ENCODE data around the gene MESP2. TPM values are rescaled to one million over a fixed set of nuclear protein-coding genes. Genes with fewer than 3 reads are reported as not detected.

The MESP2 gene
- total RNA-seq, 1 experiment from 2014 or later: not detected

- no peak for DNase-seq (ENCODE audit: low read depth)
These were observed 20.4 kb upstream of the MESP2 start for GRCh38 chr15:89755701-89756100.

GRCh38 chr15:89756897-89757296 is 19.2 kb upstream of the MESP2 start:
- DNase-seq (ENCODE audit: low read depth): no peak

DNA sequence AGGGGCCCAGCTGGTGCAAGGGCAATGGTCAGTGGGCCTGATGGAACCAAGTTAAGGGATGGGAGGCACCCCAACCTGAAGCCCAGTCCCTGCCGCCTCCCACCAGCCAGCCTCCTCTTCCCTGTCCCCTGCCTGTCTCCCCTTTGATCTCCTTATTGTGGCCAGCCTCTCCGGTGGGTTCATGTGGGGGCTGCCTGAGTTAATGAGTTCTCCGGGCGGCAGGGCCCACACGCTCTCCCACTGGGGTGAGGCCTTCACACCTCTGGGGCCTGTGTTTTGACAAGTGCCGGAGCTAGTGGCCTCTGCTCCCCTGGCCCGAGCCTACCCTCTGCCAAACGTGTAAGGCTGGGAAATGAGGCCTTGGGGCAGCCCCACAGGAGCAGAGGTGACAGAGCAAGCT is 17.8 kb upstream of the MESP2 start:
- DNase-seq (ENCODE audit: low read depth): no peak

DNA sequence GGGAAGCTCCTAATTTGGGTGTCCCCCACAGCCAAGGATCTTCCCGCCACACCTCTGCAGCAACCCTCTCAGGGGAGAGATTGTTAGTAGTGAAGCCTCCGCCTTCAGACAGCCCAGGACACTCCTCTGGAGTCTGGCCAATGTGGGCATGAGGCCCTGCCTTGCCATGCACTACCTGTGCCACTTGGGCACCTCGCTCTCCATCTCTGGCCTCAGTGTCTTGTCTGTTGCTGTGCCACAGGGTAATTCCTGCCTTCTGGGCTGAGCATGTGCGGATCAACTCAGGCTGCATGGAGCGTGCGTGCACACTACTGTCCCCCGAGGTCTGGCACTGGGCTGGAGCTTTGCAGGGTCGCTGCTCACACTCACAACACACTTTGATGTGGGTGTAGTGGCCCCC is 17.2 kb upstream of the MESP2 start:
- no peak for DNase-seq (ENCODE audit: low read depth)

DNA sequence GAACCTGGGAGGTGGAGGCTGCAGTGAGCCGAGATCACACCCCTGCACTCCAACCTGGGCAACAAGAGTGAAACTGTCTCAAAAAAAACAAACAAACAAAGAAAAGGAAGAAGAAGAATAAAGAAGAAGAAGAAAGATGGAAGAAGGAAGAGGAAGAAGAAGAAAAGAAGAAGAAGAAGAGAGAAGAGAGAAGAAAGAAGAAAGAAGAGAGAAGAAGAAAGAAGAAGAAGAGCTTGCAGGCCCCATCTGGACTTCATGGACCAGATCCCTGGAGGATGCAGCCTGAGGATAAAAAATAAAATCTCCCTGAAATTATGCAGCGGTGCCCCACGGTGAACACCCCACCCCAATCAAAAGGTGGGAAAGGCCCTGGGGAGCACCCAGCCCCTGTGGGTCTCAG is 16.3 kb upstream of the MESP2 start:
- DNase-seq (ENCODE audit: low read depth): no peak

- DNase-seq (ENCODE audit: low read depth): peak; percentile 73
These were observed 15.7 kb upstream of the MESP2 start for GRCh38 chr15:89760303-89761008.

DNA sequence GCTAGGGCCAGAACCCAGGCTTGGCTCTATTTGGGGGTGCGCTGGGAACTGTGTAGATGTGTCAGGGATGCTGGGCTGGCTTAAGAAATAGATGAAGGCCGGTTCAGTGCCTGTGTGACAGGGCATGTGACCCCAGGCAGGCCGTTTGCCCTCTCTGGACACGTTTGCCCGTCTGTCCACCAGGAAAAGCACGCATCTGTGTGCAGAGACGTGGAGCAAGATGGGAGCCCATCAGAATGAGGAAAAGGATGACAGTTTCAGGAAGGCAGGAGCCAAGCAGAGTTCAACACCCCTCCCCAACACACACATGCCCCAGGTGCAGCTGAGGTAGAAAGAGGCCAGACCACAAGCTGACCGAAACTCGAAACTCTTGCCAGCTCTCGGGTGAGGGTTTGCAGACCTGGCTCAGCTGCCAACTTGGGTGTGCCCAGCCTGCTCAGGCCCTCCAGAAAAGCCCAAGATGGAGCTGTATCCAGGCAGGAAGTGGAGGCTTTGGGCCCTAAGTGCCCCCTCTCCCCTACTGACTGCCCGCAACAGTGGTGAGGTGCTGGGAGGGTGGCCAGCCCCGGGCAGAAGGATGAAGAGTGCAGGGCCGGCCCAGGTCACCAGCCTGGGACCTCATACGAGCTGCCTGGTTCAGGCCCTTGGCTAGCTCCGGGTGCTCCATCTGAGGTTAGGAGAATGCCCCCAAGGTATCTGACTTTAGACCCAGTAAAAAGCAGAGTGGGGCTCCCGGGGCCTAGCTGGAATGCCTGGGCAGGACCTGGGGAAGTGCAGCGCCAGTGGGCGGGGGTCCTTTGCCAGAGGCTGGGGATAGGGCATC is 14.9 kb upstream of the MESP2 start:
- no peak for DNase-seq (ENCODE audit: low read depth)

- no peak for DNase-seq (ENCODE audit: low read depth)
These were observed 14.2 kb upstream of the MESP2 start for GRCh38 chr15:89761929-89762328.

DNA sequence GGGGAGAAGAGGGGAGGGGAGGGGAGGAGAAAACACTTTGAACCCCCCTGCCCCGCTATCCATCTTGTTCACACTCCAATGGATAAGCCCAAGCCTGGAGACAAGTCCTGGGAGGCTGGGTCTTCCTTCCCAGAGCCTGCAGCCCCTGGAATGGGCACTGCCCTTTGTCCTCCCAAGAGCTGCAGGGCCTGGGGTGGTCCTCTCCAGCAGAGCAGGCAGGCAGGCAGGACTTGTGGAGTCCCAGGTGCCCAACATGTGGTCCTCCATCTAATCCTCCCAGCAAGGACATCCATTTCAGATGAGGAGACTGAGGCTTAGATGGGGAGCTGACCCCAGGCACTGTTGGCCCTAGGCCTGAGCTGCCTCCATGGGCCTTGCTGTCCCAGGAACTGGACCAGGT is 10.4 kb upstream of the MESP2 start:
- no peak for DNase-seq (ENCODE audit: low read depth)

- no peak for DNase-seq (ENCODE audit: low read depth)
These were observed 9.5 kb upstream of the MESP2 start for GRCh38 chr15:89766357-89767311.

- DNase-seq (ENCODE audit: low read depth): no peak
These were observed 8.7 kb upstream of the MESP2 start for GRCh38 chr15:89767411-89767915.

DNA sequence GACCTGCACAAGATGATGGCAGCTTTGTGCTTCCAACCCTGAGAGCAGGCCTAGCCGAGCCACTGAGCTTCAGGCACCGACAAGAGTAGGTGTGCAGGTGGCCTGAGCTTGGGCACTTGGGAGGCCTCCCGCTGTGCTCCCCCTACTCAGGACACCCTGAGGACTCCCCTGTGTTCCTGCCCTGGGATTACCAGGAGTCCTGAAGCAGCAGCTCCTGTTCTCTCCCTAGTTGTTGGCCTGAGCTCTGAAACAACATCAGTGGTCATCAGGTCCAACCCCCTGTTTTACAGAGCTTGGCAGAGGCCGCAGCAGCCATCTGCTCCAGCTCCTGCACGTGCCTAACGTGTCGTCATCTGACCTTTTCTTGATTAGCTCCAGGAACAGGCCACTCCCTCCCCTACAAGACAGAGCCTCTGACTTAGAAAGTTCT is 8.0 kb upstream of the MESP2 start:
- DNase-seq (ENCODE audit: low read depth): no peak

GRCh38 chr15:89769366-89769765 is 6.8 kb upstream of the MESP2 start:
- DNase-seq (ENCODE audit: low read depth): no peak

DNA sequence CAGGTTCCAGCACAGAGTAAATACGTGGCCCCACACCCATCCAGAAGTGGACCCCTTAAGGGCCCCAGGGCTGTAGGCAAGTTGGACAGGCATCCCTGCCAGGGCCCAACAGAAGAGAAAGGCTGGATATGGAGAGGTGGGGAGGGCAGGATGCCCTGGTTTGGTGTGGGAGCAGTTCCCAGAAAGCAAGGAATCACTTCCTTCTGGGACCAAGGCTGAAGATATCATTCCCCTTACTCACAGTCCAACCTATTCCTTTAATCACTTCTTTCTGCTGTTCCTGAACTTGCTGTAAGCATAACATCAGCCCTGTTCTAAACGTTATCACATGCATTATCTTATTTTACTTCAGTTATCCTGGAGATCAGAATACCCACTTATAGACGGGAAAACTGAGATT is 6.1 kb upstream of the MESP2 start:
- DNase-seq (ENCODE audit: low read depth): peak; percentile 64

GRCh38 chr15:89772932-89773583 is 3.1 kb upstream of the MESP2 start:
- peak; percentile 40 for DNase-seq (ENCODE audit: low read depth)

- DNase-seq (ENCODE audit: low read depth): no peak
These were observed 1.6 kb upstream of the MESP2 start for GRCh38 chr15:89774492-89774891.

- DNase-seq (ENCODE audit: low read depth): no peak
These were observed 317 bp upstream of the MESP2 start for GRCh38 chr15:89775815-89776214.

- no peak for DNase-seq (ENCODE audit: low read depth)
These were observed 1.1 kb downstream of the MESP2 start for GRCh38 chr15:89777073-89777751.

GRCh38 chr15:89777782-89778380 is 1.7 kb downstream of the MESP2 start:
- DNase-seq (ENCODE audit: low read depth): no peak

GRCh38 chr15:89778861-89779260 is 2.7 kb downstream of the MESP2 start:
- DNase-seq (ENCODE audit: low read depth): no peak
